SK-N-SH (cell line): ENCODE measurements around the gene RGS14. TPM values are rescaled to one million over a fixed set of nuclear protein-coding genes. Genes with fewer than 3 reads are reported as not detected.

Experiments used
- CTCF ChIA-PET: fragments of 300-600, 350-600 bp; formaldehyde crosslinking; extraction: SDS; loops from one replicate; lab custom pipeline; 2021; lab: Yijun Ruan, JAX
- POLR2A ChIA-PET: fragments of 350-600 bp; sonication (Branson Sonifier 250); formaldehyde crosslinking; extraction: SDS; loops from one replicate; lab custom pipeline; 2020; ENCODE audit warnings: antibody characterized with exemption, inconsistent platforms; lab: Yijun Ruan, JAX
- DNase-seq: peaks from one replicate; pipeline ENCODE4 v3.0.0; 2012
- H2AFZ ChIP-seq: fragments of 200-600 bp; sonication (generic); 2 replicates; pipeline ENCODE4 v1.8.1; 2016; ENCODE audit warnings: antibody characterized with exemption, mild to moderate bottlenecking, low read depth
- H3F3A ChIP-seq: fragments of 200-600 bp; sonication (generic); replicated peaks from 2 replicates; pipeline ENCODE3; 2016; ENCODE audit warnings: antibody characterized with exemption, mild to moderate bottlenecking; ENCODE audit not compliant: insufficient read depth
- H3K27ac ChIP-seq, 2 experiments: fragments of 200-500 bp in 1 of 2; fragments of 200-600 bp in 1 of 2; sonication (Bioruptor generic) in 1 of 2; sonication (generic), shearing (Covaris generic) in 1 of 2; 2 replicates each; pipeline versions ENCODE4 v1.5.1 to v1.6.1; 2014 to 2016; ENCODE audit warnings: low read depth in 2 of 2, inconsistent platforms in 1 of 2, low read length in 1 of 2, mild to moderate bottlenecking in 1 of 2, mixed read lengths in 1 of 2
- H3K27me3 ChIP-seq: fragments of 200-600 bp; sonication (generic), shearing (Covaris generic); 2 replicates; pipeline ENCODE4 v1.6.1; 2016; ENCODE audit warnings: mixed run types; ENCODE audit not compliant: insufficient read depth
- H3K36me3 ChIP-seq, 2 experiments: fragments of 200-500 bp in 1 of 2; fragments of 200-600 bp in 1 of 2; sonication (Bioruptor generic) in 1 of 2; sonication (generic) in 1 of 2; replicated peaks in 1 of 2; 2 replicates each; pipeline versions ENCODE3 to v1.5.1; 2014 to 2016; ENCODE audit warnings: low read length in 1 of 2, mild to moderate bottlenecking in 1 of 2; ENCODE audit not compliant: insufficient read depth in 2 of 2, control insufficient read depth in 1 of 2
- H3K4me1 ChIP-seq, 2 experiments: fragments of 200-500 bp in 1 of 2; fragments of 200-600 bp in 1 of 2; sonication (Bioruptor generic) in 1 of 2; sonication (generic), shearing (Covaris generic) in 1 of 2; 2 replicates each; pipeline versions ENCODE4 v1.5.1 to v1.6.1; 2014 to 2016; ENCODE audit warnings: low read depth in 1 of 2, low read length in 1 of 2, mixed run types in 1 of 2; ENCODE audit not compliant: insufficient read depth in 2 of 2, control insufficient read depth in 1 of 2
- H3K4me2 ChIP-seq: fragments of 200-600 bp; sonication (generic), shearing (Covaris generic); 2 replicates; pipeline ENCODE4 v1.6.1; 2017; ENCODE audit warnings: mixed run types
- H3K4me3 ChIP-seq, 2 experiments: fragments of 200-500 bp in 1 of 2; fragments of 200-600 bp in 1 of 2; sonication (Bioruptor generic) in 1 of 2; sonication (generic), shearing (Covaris generic) in 1 of 2; 2 replicates each; pipeline versions ENCODE4 v1.5.1 to v1.8.1; 2014 to 2016; ENCODE audit warnings: low read depth in 2 of 2, inconsistent platforms in 1 of 2, low read length in 1 of 2, mild to moderate bottlenecking in 1 of 2, mixed read lengths in 1 of 2, moderate library complexity in 1 of 2
- H3K79me2 ChIP-seq: fragments of 200-600 bp; sonication (generic); 2 replicates; pipeline ENCODE4 v1.8.1; 2017; ENCODE audit warnings: mild to moderate bottlenecking; ENCODE audit not compliant: insufficient read depth
- H3K9ac ChIP-seq: fragments of 200-600 bp; sonication (generic); 2 replicates; pipeline ENCODE4 v1.6.1; 2017; ENCODE audit warnings: mixed run types
- H3K9me2 ChIP-seq: fragments of 200-600 bp; sonication (generic); 2 replicates; pipeline ENCODE4 v1.6.1; 2017; ENCODE audit warnings: mixed run types
- H3K9me3 ChIP-seq: fragments of 200-600 bp; sonication (generic); 2 replicates; pipeline ENCODE4 v1.6.1; 2017; ENCODE audit warnings: mixed run types, mild to moderate bottlenecking, moderate library complexity
- H4K20me1 ChIP-seq: fragments of 200-600 bp; sonication (generic); 2 replicates; pipeline ENCODE4 v1.6.1; 2017; ENCODE audit warnings: mild to moderate bottlenecking, mixed run types; ENCODE audit not compliant: insufficient read depth
- EZH2phosphoT487 ChIP-seq: fragments of 200-600 bp; sonication (generic); IDR thresholded peaks from 2 replicates; pipeline ENCODE4 v1.6.1; 2017; ENCODE audit warnings: low read depth, mixed run types, mild to moderate bottlenecking, antibody characterized with exemption, moderate library complexity, borderline replicate concordance
- FOSL2 ChIP-seq: IDR thresholded peaks from 2 replicates; pipeline ENCODE4 v1.4.0; 2012; ENCODE audit warnings: low read depth, mild to moderate bottlenecking, moderate library complexity, borderline replicate concordance
- FOXJ3 ChIP-seq: sonication (generic); formaldehyde crosslinking; IDR thresholded peaks from 2 replicates; pipeline ENCODE4 v1.5.1; 2020; ENCODE audit warnings: mild to moderate bottlenecking, missing genetic modification reagents
- FOXM1 ChIP-seq: IDR thresholded peaks from 2 replicates; pipeline ENCODE4 v1.4.0; 2012; ENCODE audit warnings: low read depth, mild to moderate bottlenecking
- GABPA ChIP-seq: IDR thresholded peaks from 2 replicates; pipeline ENCODE4 v1.4.0; 2012; ENCODE audit warnings: low read depth, mild to moderate bottlenecking
- IRF3 ChIP-seq: fragments of 150-350 bp; IDR thresholded peaks from 2 replicates; pipeline ENCODE4 v1.6.1; 2016; ENCODE audit warnings: mild to moderate bottlenecking, low read depth, low read length
- JUND ChIP-seq: IDR thresholded peaks from 2 replicates; pipeline ENCODE4 v1.4.0; 2012
- MAX ChIP-seq: IDR thresholded peaks from 2 replicates; pipeline ENCODE4 v1.4.0; 2012; ENCODE audit warnings: low read depth
- MXI1 ChIP-seq: IDR thresholded peaks from 2 replicates; pipeline ENCODE4 v1.6.1; 2012; ENCODE audit warnings: mild to moderate bottlenecking, low read depth, low read length, improper control_type of control experiment
- NRF1 ChIP-seq: IDR thresholded peaks from 2 replicates; pipeline ENCODE4 v1.6.1; 2012; ENCODE audit warnings: low read depth, mild to moderate bottlenecking, low read length
- RCOR1 ChIP-seq: fragments of 150-350 bp; IDR thresholded peaks from 2 replicates; pipeline ENCODE4 v1.6.1; 2017; ENCODE audit warnings: antibody characterized with exemption, low read length
- SIN3A ChIP-seq: IDR thresholded peaks from 2 replicates; pipeline ENCODE4 v1.6.1; 2012; ENCODE audit warnings: low read depth, mild to moderate bottlenecking, low read length, moderate library complexity, borderline replicate concordance
- SMC3 ChIP-seq: IDR thresholded peaks from 2 replicates; pipeline ENCODE4 v1.6.1; 2012; ENCODE audit warnings: low read depth, low read length, improper control_type of control experiment
- TCF12 ChIP-seq: IDR thresholded peaks from 2 replicates; pipeline ENCODE4 v1.4.0; 2012
- TEAD4 ChIP-seq: IDR thresholded peaks from 2 replicates; pipeline ENCODE4 v1.4.0; 2012; ENCODE audit warnings: mild to moderate bottlenecking, borderline replicate concordance; ENCODE audit not compliant: insufficient read depth
- USF1 ChIP-seq: IDR thresholded peaks from 2 replicates; pipeline ENCODE4 v1.4.0; 2012; ENCODE audit warnings: low read depth, borderline replicate concordance
- YY1 ChIP-seq: IDR thresholded peaks from 2 replicates; pipeline ENCODE4 v1.4.0; 2012; ENCODE audit warnings: low read depth, mild to moderate bottlenecking
- ZBTB33 ChIP-seq: IDR thresholded peaks from 2 replicates; pipeline ENCODE4 v1.4.0; 2012; ENCODE audit warnings: low read depth, borderline replicate concordance
- WGBS: methylation state at CpG from one replicate; pipeline ENCODE4 v1.1.6; 2017; ENCODE audit warnings: low lambda C conversion rate; 5-methylcytosine and 5-hydroxymethylcytosine counted together
- polyA plus RNA-seq, 3 experiments: library from polyadenylated mRNA; depleted of rRNA; stranded (reverse); fragments of >200 nt; gene quantifications; 2 replicates each; pipeline ENCODE4 v1.2.3, GENCODE V29; 2012

Gene RGS14
- polyA plus RNA-seq, 1 of the 3 experiments (the other 2 are of a cell fraction), result 26.5 TPM

- WGBS, result 98% methylated on average over 11 of the region's 18 CpGs
- ChIA-PET POLR2A (no interaction called here), CTCF (interaction anchor here (2.0 to 4.0 kb wide), 2 partner anchors 89 to 187 kb away, joined by 6 to 18 read pairs; no protein-coding TSS in a partner anchor)
Measured at GRCh38 chr5:177314376-177315342, 43.1 kb upstream of the RGS14 start.

More at GRCh38 chr5:177314376-177315342, 43.1 kb upstream of the RGS14 start:
- H3K9ac ChIP-seq, result no peak overlapping the region
- H4K20me1 ChIP-seq, result peaks cover 10% of the 10 kb centered on the region; the same call in 1 of the 2 replicates
- H3K79me2 ChIP-seq, result peaks cover 20% of the 10 kb centered on the region
- H3F3A ChIP-seq, result peaks cover 11% of the 10 kb centered on the region
- H3K4me3 ChIP-seq, result no peak overlapping the region
- no peaks in the 10 kb centered on the region for H3K27me3 ChIP-seq
- peaks cover 0 to 4% of the 10 kb centered on the region in 2 experiments for H3K36me3 ChIP-seq
- H2AFZ ChIP-seq, result no peak overlapping the region
- H3K27ac ChIP-seq, result no peak overlapping the region
- peaks cover 4 to 25% of the 10 kb centered on the region in 2 experiments; a peak in 1 of 4 replicates for H3K4me1 ChIP-seq
- TF ChIP-seq GABPA (no peak), MAX (no peak), FOXJ3 (CRISPR knock-in tag) (no peak), SMC3 (no peak), NRF1 (no peak), TCF12 (no peak), SIN3A (no peak), FOXM1 (no peak), FOSL2 (no peak), TEAD4 (no peak), ZBTB33 (no peak), JUND (no peak), RCOR1 (no peak), YY1 (no peak), MXI1 (no peak), USF1 (no peak), IRF3 (no peak), EZH2phosphoT487 (no peak)
- H3K9me2 ChIP-seq, result no peaks in the 10 kb centered on the region
- H3K4me2 ChIP-seq, result no peak overlapping the region
- H3K9me3 ChIP-seq, result no peaks in the 10 kb centered on the region
- DNase-seq, result no peak
